ENCODE data around the gene AGBL4.

Gene AGBL4

GRCh38 chr1:49240709-49241221, 783.0 kb downstream of the AGBL4 start:
- no peak for DNase-seq (ENCODE audit: extremely low read depth, low read depth)
- TF ChIP-seq CTCF (IDR thresholded peaks at IDR 0.05; ENCODE audit: low read depth, low read length, missing control alignments): no peak
- H3K4me3 ChIP-seq (replicated peaks; ENCODE audit: low read depth, low read length): no peak overlapping the region

- DNase-seq (ENCODE audit: extremely low read depth, low read depth): no peak
- no peak for TF ChIP-seq CTCF (IDR thresholded peaks at IDR 0.05; ENCODE audit: low read depth, low read length, missing control alignments)
- no peak overlapping the region for H3K4me3 ChIP-seq (replicated peaks; ENCODE audit: low read depth, low read length)
These were observed 788.8 kb downstream of the AGBL4 start for GRCh38 chr1:49234988-49235387.

GRCh38 chr1:49229555-49229954, 794.2 kb downstream of the AGBL4 start:
- DNase-seq (ENCODE audit: extremely low read depth, low read depth): no peak
- no peak overlapping the region for H3K4me3 ChIP-seq (replicated peaks; ENCODE audit: low read depth, low read length)
- no peak for TF ChIP-seq CTCF (IDR thresholded peaks at IDR 0.05; ENCODE audit: low read depth, low read length, missing control alignments)

- no peak for DNase-seq (ENCODE audit: extremely low read depth, low read depth)
- no peak for TF ChIP-seq CTCF (IDR thresholded peaks at IDR 0.05; ENCODE audit: low read depth, low read length, missing control alignments)
- no peak overlapping the region for H3K4me3 ChIP-seq (replicated peaks; ENCODE audit: low read depth, low read length)
These were observed 797.0 kb downstream of the AGBL4 start for GRCh38 chr1:49226758-49227157.

GRCh38 chr1:49225464-49225863, 798.3 kb downstream of the AGBL4 start:
- no peak overlapping the region for H3K4me3 ChIP-seq (replicated peaks; ENCODE audit: low read depth, low read length)
- DNase-seq (ENCODE audit: extremely low read depth, low read depth): no peak
- TF ChIP-seq CTCF (IDR thresholded peaks at IDR 0.05; ENCODE audit: low read depth, low read length, missing control alignments): no peak

GRCh38 chr1:49213301-49213700, 810.5 kb downstream of the AGBL4 start:
- no peak overlapping the region for H3K4me3 ChIP-seq (replicated peaks; ENCODE audit: low read depth, low read length)
- TF ChIP-seq CTCF (IDR thresholded peaks at IDR 0.05; ENCODE audit: low read depth, low read length, missing control alignments): no peak
- DNase-seq (ENCODE audit: extremely low read depth, low read depth): no peak

GRCh38 chr1:49208712-49209111, 815.0 kb downstream of the AGBL4 start:
- TF ChIP-seq CTCF (IDR thresholded peaks at IDR 0.05; ENCODE audit: low read depth, low read length, missing control alignments): no peak
- H3K4me3 ChIP-seq (replicated peaks; ENCODE audit: low read depth, low read length): no peak overlapping the region
- DNase-seq (ENCODE audit: extremely low read depth, low read depth): no peak
